HepG2 (cell line): Measurements from ENCODE around the gene ISY1. TPM values are rescaled to one million over a fixed set of nuclear protein-coding genes. Genes with fewer than 3 reads are reported as not detected.

Experiments used
- CTCF ChIP-seq: sonication (generic); formaldehyde crosslinking; IDR thresholded peaks from 2 replicates; pipeline ENCODE4 v1.5.0; 2020; ENCODE audit warnings: mild to moderate bottlenecking, missing genetic modification reagents, moderate library complexity
- HNRNPUL1 ChIP-seq: fragments of 200-400 bp; formaldehyde crosslinking; IDR thresholded peaks from 2 replicates; pipeline ENCODE4 v1.6.1; 2017; ENCODE audit warnings: low read depth, mild to moderate bottlenecking, low read length, moderate library complexity
- IRF9 ChIP-seq: sonication (generic); formaldehyde crosslinking; IDR thresholded peaks from 2 replicates; pipeline ENCODE4 v1.8.0; 2022; ENCODE audit warnings: missing genetic modification reagents, mild to moderate bottlenecking, borderline replicate concordance
- KIAA2018 ChIP-seq: sonication (generic); formaldehyde crosslinking; IDR thresholded peaks from 2 replicates; pipeline ENCODE4 v1.5.0; 2020; ENCODE audit warnings: mild to moderate bottlenecking, missing genetic modification reagents, borderline replicate concordance
- PBX3 ChIP-seq: sonication (generic); formaldehyde crosslinking; IDR thresholded peaks from 2 replicates; pipeline ENCODE4 v1.8.1; 2023; ENCODE audit warnings: missing genetic modification reagents, inconsistent platforms, borderline replicate concordance
- PLSCR1 ChIP-seq: sonication (generic); formaldehyde crosslinking; IDR thresholded peaks from 2 replicates; pipeline ENCODE4 v1.5.0; 2020; ENCODE audit warnings: missing genetic modification reagents, mild to moderate bottlenecking, borderline replicate concordance
- RAD51 ChIP-seq: fragments of 450-650 bp; IDR thresholded peaks from 2 replicates; pipeline ENCODE4 v1.6.1; 2016; ENCODE audit warnings: borderline replicate concordance
- STAG1 ChIP-seq: sonication (generic); formaldehyde crosslinking; IDR thresholded peaks from 2 replicates; pipeline ENCODE4 v1.4.0; 2020; ENCODE audit warnings: missing genetic modification reagents
- ZBTB49 ChIP-seq: sonication (generic); formaldehyde crosslinking; IDR thresholded peaks from 2 replicates; pipeline ENCODE4 v1.4.0; 2020; ENCODE audit warnings: missing genetic modification reagents, borderline replicate concordance
- ZNF30 ChIP-seq: sonication (generic); formaldehyde crosslinking; IDR thresholded peaks from 2 replicates; pipeline ENCODE4 v1.5.0; 2020; ENCODE audit warnings: mild to moderate bottlenecking, missing genetic modification reagents
- ZNF75D ChIP-seq: sonication (generic); formaldehyde crosslinking; IDR thresholded peaks from 2 replicates; pipeline ENCODE4 v1.8.1; 2023; ENCODE audit warnings: missing genetic modification reagents, mild to moderate bottlenecking, borderline replicate concordance
- polyA plus RNA-seq, 8 experiments: library from polyadenylated mRNA; depleted of rRNA in 3 of 8; stranded (reverse) in 7 of 8; unstranded in 1 of 8; fragments of >200 nt; fragmentation: Illumina TruSeq in 4 of 8; extraction: Trizol in 4 of 8; gene quantifications; 2 replicates each; pipeline versions ENCODE4 v1.2.1 to v1.2.3, GENCODE V29; 2011 to 2016; ENCODE audit warnings: low read depth in 4 of 8, missing spikeins in 1 of 8, mixed read lengths in 1 of 8; ENCODE audit not compliant: insufficient read depth in 1 of 8
- total RNA-seq, 5 experiments: library from RNA; depleted of rRNA; stranded (reverse); fragments of >200 nt; fragmentation: Illumina TruSeq; extraction: Trizol; gene quantifications; 2 replicates each; pipeline ENCODE4 v1.2.3, GENCODE V29; 2016; ENCODE audit warnings: low read depth in 1 of 5

ISY1 gene
- total and polyA plus RNA-seq, 2 of the 13 experiments (the other 11 are each of a cell fraction or from before 2014, with no cell fraction given) = 21.0 to 39.1 TPM

GRCh38 chr3:129162729-129163579 is 2.1 kb upstream of the ISY1 start (continued):
- TF ChIP-seq KIAA2018 (CRISPR knock-in tag) (no peak), ZNF75D (CRISPR knock-in tag) (no peak), PBX3 (CRISPR knock-in tag) (no peak), STAG1 (CRISPR knock-in tag) (0 out of 2 replicates have a peak, but pooled peaks have one; percentile 15), PLSCR1 (CRISPR knock-in tag) (no peak), CTCF (peak; percentile 43; the same call in 1 of the 2 replicates), ZBTB49 (CRISPR knock-in tag) (no peak), HNRNPUL1 (no peak), RAD51 (no peak), IRF9 (CRISPR knock-in tag) (no peak), ZNF30 (CRISPR knock-in tag) (no peak)
